Skeletal muscle satellite cell (primary cell): ENCODE data around the gene CDH23.
"Not testable (repeated sequence)": the region's sequence is repeated elsewhere in the genome, so short reads cannot be mapped to it uniquely, and the experiment has no call there.

ENCODE experiments used
- H3K27me3 ChIP-seq: 2 replicates; pipeline ENCODE4 v1.7.0; 2013; ENCODE audit warnings: low read length; ENCODE audit not compliant: control insufficient read depth, insufficient read depth
- H3K36me3 ChIP-seq: 2 replicates; pipeline ENCODE4 v1.7.0; 2013; ENCODE audit warnings: mild to moderate bottlenecking, control low read depth, low read length; ENCODE audit not compliant: insufficient read depth
- H3K4me1 ChIP-seq: 2 replicates; pipeline ENCODE4 v1.7.0; 2013; ENCODE audit warnings: low read length; ENCODE audit not compliant: control insufficient read depth, insufficient read depth
- H3K4me2 ChIP-seq: 2 replicates; pipeline ENCODE4 v1.7.0; 2013; ENCODE audit warnings: mild to moderate bottlenecking, low read length
- H3K4me3 ChIP-seq: 2 replicates; pipeline ENCODE4 v1.7.0; 2013; ENCODE audit warnings: low read length
- H3K9ac ChIP-seq: 2 replicates; pipeline ENCODE4 v1.7.0; 2013; ENCODE audit warnings: mild to moderate bottlenecking, low read depth, low read length, moderate library complexity
- H3K9me3 ChIP-seq: replicated peaks from 2 replicates; pipeline ENCODE4 v1.7.0; 2013; ENCODE audit warnings: mild to moderate bottlenecking, control low read depth, low read length

CDH23 gene

GRCh38 chr10:71588685-71589084 is 192.0 kb downstream of the CDH23 start:
- peaks cover 75% of the 10 kb centered on the region for H3K27me3 ChIP-seq
- no peak overlapping the region for H3K4me3 ChIP-seq
- peaks cover 6% of the 10 kb centered on the region for H3K4me1 ChIP-seq
- no peaks in the 10 kb centered on the region for H3K9me3 ChIP-seq
- no peak overlapping the region for H3K4me2 ChIP-seq
- no peaks in the 10 kb centered on the region for H3K36me3 ChIP-seq
- no peak overlapping the region for H3K9ac ChIP-seq

GRCh38 chr10:71589617-71590551 is 193.2 kb downstream of the CDH23 start:
- no peaks in the 10 kb centered on the region for H3K36me3 ChIP-seq
- no peak overlapping the region for H3K4me2 ChIP-seq
- peaks cover 75% of the 10 kb centered on the region for H3K27me3 ChIP-seq
- H3K9ac ChIP-seq, result no peak overlapping the region
- no peak overlapping the region for H3K4me3 ChIP-seq
- peaks cover 6% of the 10 kb centered on the region for H3K4me1 ChIP-seq
- no peaks in the 10 kb centered on the region for H3K9me3 ChIP-seq

- H3K4me1 ChIP-seq, result peaks cover 6% of the 10 kb centered on the region
- peaks cover 65% of the 10 kb centered on the region for H3K27me3 ChIP-seq
- H3K9me3 ChIP-seq, result no peaks in the 10 kb centered on the region
- no peaks in the 10 kb centered on the region for H3K36me3 ChIP-seq
- H3K4me3 ChIP-seq, result no peak overlapping the region
- no peak overlapping the region for H3K9ac ChIP-seq
- no peak overlapping the region for H3K4me2 ChIP-seq
Observed at GRCh38 chr10:71590781-71591350, 194.1 kb downstream of the CDH23 start.

GRCh38 chr10:71594934-71595571 is 198.3 kb downstream of the CDH23 start:
- H3K4me3 ChIP-seq, result no peak overlapping the region
- H3K9me3 ChIP-seq, result no peaks in the 10 kb centered on the region
- no peak overlapping the region for H3K9ac ChIP-seq

GRCh38 chr10:71595649-71596048 is 198.9 kb downstream of the CDH23 start:
- Histone ChIP-seq H3K4me1 (peaks cover 16% of the 10 kb centered on the region), H3K36me3 (no peaks in the 10 kb centered on the region), H3K4me2 (no peak overlapping the region), H3K4me3 (no peak overlapping the region), H3K9ac (no peak overlapping the region), H3K9me3 (no peaks in the 10 kb centered on the region), H3K27me3 (peaks cover 43% of the 10 kb centered on the region)

More at GRCh38 chr10:71594934-71595571, 198.3 kb downstream of the CDH23 start:
- H3K4me1 ChIP-seq, result peaks cover 14% of the 10 kb centered on the region
- H3K4me2 ChIP-seq, result no peak overlapping the region
- H3K36me3 ChIP-seq, result no peaks in the 10 kb centered on the region
- H3K27me3 ChIP-seq, result peaks cover 49% of the 10 kb centered on the region

GRCh38 chr10:71596127-71596526 is 199.4 kb downstream of the CDH23 start:
- peaks cover 15% of the 10 kb centered on the region for H3K4me1 ChIP-seq
- H3K36me3 ChIP-seq, result no peaks in the 10 kb centered on the region
- H3K4me2 ChIP-seq, result no peak overlapping the region
- no peak overlapping the region for H3K9ac ChIP-seq
- no peak overlapping the region for H3K4me3 ChIP-seq
- no peaks in the 10 kb centered on the region for H3K9me3 ChIP-seq
- peaks cover 39% of the 10 kb centered on the region for H3K27me3 ChIP-seq

- H3K4me3 ChIP-seq, result no peak overlapping the region
- peaks cover 16% of the 10 kb centered on the region for H3K4me1 ChIP-seq
- H3K36me3 ChIP-seq, result no peaks in the 10 kb centered on the region
- no peaks in the 10 kb centered on the region for H3K9me3 ChIP-seq
- no peak overlapping the region for H3K9ac ChIP-seq
- H3K4me2 ChIP-seq, result no peak overlapping the region
- peaks cover 32% of the 10 kb centered on the region for H3K27me3 ChIP-seq
Observed at GRCh38 chr10:71596759-71597158, 200.0 kb downstream of the CDH23 start.

- peaks cover 16% of the 10 kb centered on the region for H3K4me1 ChIP-seq
- no peak overlapping the region for H3K9ac ChIP-seq
- no peaks in the 10 kb centered on the region for H3K9me3 ChIP-seq
- H3K4me3 ChIP-seq, result no peak overlapping the region
- H3K36me3 ChIP-seq, result no peaks in the 10 kb centered on the region
- H3K27me3 ChIP-seq, result peaks cover 28% of the 10 kb centered on the region
- no peak overlapping the region for H3K4me2 ChIP-seq
Observed at GRCh38 chr10:71597821-71598498, 201.2 kb downstream of the CDH23 start.

- no peaks in the 10 kb centered on the region for H3K36me3 ChIP-seq
- no peaks in the 10 kb centered on the region for H3K9me3 ChIP-seq
- H3K9ac ChIP-seq, result no peak overlapping the region
- H3K4me3 ChIP-seq, result no peak overlapping the region
- peaks cover 16% of the 10 kb centered on the region for H3K4me1 ChIP-seq
- no peak overlapping the region for H3K4me2 ChIP-seq
- H3K27me3 ChIP-seq, result peaks cover 22% of the 10 kb centered on the region
Observed at GRCh38 chr10:71598621-71599055, 201.9 kb downstream of the CDH23 start.

- H3K36me3 ChIP-seq, result no peaks in the 10 kb centered on the region
- no peaks in the 10 kb centered on the region for H3K9me3 ChIP-seq
- peaks cover 21% of the 10 kb centered on the region for H3K27me3 ChIP-seq
- peaks cover 16% of the 10 kb centered on the region for H3K4me1 ChIP-seq
- H3K4me2 ChIP-seq, result no peak overlapping the region
- no peak overlapping the region for H3K4me3 ChIP-seq
- H3K9ac ChIP-seq, result no peak overlapping the region
Observed at GRCh38 chr10:71599518-71599917, 202.8 kb downstream of the CDH23 start.

- Histone ChIP-seq H3K27me3 (peaks cover 26% of the 10 kb centered on the region), H3K4me1 (peaks cover 16% of the 10 kb centered on the region)
- not testable (repeated sequence) for H3K36me3 ChIP-seq, H3K9me3 ChIP-seq, H3K4me3 ChIP-seq, H3K4me2 ChIP-seq, H3K9ac ChIP-seq
Observed at GRCh38 chr10:71600242-71600641, 203.5 kb downstream of the CDH23 start.
